ENCODE results near the gene EPAS1.

Gene EPAS1

DNA sequence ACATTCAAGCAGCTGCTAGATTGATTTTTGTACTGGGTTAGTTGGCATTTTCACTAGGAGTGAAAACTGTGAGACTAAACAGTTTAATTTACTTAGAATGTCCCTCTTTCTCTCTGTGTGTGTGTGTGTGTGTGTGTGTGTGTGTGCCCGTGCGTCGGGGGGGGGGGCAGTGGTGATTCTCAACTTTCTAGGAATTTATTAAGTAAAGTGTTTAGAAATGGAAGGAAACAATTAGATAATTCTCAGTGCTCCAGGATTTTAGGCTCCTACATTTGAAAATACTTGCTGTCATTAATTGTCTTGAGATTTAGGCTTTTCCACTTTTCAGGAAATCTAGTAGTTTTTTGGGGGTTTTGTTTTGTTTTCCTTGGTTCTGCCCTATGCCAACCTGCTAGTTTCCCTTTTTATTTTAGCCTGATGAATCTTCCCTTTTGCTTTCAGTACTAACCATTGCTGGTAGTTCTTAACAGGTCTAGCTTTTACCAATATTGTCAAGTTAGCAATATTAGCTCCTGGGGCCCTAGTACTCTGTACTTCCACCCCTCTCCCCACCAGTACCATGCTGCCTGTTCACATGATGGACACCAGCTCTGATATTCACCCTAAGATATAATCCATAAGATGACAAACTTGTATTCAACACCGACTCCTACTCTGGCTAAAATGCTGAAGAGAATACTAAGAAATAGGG lies 4.9 kb downstream of the EPAS1 start:
- no peak for DNase-seq (ENCODE audit: low spot score)

DNA sequence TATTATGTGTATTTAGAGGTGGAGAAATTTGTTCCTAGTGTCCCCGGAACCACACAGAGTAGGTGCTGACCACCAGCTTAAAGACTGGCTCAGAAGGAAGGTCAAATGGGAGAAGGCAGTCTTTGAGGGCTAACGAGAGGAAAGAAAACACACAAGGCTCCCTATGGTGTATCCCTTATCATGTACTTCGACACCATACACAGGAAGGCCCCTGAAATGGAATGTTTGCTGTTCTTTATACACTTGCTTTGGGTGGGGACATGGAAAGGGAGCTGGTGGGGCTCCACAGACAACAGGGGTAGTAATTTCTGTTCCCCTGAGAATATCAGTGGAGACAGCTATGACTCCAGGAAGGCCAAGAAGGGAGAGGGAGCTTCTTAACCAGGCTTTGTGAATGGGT lies 6.0 kb downstream of the EPAS1 start:
- DNase-seq (ENCODE audit: low spot score): no peak

DNA sequence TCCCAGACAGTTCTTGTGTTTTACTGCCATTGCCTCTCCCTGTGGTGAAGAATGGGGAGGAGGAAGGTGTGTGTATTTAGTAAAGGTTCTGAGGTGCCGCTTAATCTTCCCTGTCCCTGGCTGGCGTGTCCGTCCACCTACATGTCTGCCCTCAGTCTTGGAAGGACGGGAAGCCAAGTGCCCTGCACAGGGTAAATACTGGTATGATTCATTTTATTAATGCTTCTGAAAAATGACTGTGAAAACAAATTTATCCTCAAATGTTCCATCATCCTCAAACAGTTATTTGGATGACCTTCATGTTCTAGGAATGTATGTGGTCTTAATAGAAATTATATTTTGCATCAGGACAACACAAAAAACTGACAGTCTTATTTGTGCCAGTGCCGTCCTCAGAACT lies 6.6 kb downstream of the EPAS1 start:
- no peak for DNase-seq (ENCODE audit: low spot score)

DNA sequence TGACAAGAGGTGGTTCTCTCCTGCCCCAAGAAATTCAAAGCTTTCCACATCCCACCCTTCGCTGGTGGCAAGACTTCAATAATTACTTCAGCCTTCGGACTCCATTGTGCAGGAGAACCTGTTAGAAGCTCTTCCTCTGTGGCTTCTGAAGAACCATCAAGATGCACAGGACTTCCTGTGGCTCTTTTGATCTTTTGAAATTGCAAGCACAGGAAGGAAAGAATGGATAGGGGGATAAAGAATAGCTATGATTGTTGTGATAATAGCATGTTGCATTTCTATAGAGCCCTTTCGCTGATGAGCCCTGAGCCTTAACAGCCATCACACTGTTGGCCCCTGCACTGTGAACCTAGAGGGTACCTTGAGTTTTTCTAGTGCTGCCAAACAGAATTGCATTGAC lies 7.4 kb downstream of the EPAS1 start:
- no peak for DNase-seq (ENCODE audit: low spot score)

DNA sequence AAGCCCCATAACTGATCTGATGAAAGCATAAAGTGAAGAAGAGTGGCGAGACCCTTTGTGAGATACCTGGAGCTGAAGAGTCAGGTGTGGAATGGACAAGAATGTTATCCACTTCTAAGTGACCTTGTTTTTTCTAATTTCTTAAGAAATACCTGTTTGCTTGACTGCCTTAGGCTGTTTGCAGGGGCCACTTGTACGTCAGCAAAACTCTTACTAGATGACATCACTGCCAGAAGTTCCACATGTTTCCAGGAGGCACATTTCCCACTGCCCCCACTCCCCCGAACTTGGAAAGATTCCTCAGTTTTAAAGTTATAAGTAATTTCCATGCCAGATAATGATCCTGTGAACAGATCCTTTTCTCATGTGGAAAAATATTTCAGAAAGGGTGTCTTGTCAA lies 8.0 kb downstream of the EPAS1 start:
- no peak for DNase-seq (ENCODE audit: low spot score)

DNA sequence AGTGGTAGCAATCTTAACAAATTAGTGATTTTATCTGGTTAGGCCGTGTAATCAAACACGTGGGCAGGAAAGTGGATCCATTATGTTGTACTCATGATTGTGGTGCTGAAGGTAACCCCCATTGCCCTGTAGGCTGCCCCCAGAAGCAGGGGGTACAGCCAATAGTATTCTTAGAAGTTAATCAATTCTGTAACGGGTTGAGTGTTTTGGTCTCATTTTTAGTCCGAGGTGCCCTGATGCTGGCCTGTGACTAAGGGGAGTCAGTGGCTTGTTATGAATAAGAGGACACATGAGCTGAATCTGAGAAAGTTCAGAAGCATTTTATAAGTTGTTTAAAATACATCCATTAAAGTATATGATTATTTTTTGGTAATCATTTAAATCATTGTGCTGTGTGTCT lies 8.6 kb downstream of the EPAS1 start:
- no peak for DNase-seq (ENCODE audit: low spot score)

DNA sequence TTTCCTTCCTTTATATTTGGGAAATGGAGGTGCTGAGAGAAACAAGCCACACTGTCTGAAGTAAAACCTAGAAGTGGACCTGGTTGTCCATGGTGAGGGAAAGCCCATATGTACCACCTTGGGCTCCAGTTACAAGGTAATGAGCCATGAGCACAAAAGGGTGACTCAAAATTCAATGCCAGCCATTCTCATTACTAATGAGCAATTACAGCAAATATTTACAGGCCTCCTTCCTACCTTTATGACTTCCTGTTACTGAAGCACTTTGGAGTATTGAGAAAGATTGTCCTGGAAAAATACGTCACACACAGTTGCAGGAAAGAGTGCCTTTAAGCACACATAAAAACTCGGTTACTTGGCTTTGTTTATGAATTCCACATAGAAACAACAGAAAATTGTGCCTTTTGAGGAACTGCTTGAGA lies 9.1 kb downstream of the EPAS1 start:
- no peak for DNase-seq (ENCODE audit: low spot score)

DNA sequence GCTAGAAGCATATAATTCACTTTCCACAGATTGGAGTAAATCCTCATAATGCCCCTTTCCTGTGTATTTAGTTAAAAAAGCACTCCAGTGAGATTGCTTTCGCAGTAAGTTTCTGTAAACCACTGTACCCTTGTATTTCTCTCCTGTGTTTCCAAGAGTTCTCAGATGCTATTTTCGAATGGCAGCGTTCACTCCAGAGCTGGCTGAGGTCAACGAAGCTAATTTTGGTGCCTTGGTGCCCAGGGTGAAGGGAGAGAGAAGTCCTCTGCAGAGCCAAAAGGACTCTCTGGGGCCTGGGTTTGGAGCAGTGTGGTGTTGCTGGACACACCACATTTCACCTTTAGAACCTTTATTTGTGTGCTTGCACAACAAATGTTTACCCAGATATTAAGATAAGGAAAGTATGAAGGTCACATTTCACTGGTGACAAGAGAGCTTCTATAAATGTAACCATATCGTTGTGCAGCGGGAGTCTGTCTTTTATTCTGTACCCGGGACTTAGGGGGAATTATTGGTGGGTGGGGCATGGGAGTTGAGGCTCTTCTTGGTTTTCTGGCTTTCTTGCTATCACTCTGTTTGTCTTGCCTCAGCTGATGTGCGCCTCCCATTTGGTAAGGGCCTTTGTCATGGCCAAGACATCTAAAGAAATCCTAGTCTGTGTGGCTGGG lies 9.9 kb downstream of the EPAS1 start:
- DNase-seq (ENCODE audit: low spot score): no peak

DNA sequence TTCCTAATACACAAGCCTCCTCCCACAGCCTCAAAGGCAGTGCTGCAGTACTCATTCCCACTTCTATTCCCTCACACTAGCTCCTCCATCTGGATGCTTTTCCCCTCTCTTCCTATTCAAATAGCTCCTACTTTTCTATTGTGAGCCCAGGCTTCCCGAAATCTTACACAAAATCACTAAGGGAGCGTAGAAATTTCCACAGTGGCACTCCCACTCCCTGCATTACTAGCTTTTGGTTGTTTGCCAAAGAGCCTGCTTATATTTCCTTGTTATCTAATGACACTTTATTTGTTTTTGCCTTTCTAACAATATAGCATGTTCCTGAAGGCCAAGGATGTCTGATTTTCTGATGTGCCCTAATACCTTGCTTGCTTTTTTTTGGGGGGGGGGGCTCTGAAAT lies 10.9 kb downstream of the EPAS1 start:
- peak; percentile 34 for DNase-seq (ENCODE audit: low spot score)

DNA sequence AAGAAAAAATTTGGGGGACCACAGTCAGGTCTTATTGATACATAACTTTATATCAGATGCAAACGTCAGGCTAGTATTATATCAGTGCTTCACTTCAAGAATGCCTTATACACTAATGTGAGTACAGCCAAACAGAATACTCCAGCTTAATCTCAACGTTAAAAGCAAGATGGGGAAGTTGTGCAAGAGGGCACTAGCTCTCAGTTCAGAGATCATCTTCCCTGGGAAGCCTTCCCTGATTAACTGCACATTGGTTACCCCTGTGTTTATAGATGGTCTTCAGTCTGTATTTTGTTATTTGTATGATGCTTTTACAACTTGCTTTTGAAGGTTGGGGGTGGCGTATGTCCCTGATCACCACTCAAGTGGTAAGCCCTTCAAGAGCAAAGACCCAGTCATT lies 11.4 kb downstream of the EPAS1 start:
- no peak for DNase-seq (ENCODE audit: low spot score)

DNA sequence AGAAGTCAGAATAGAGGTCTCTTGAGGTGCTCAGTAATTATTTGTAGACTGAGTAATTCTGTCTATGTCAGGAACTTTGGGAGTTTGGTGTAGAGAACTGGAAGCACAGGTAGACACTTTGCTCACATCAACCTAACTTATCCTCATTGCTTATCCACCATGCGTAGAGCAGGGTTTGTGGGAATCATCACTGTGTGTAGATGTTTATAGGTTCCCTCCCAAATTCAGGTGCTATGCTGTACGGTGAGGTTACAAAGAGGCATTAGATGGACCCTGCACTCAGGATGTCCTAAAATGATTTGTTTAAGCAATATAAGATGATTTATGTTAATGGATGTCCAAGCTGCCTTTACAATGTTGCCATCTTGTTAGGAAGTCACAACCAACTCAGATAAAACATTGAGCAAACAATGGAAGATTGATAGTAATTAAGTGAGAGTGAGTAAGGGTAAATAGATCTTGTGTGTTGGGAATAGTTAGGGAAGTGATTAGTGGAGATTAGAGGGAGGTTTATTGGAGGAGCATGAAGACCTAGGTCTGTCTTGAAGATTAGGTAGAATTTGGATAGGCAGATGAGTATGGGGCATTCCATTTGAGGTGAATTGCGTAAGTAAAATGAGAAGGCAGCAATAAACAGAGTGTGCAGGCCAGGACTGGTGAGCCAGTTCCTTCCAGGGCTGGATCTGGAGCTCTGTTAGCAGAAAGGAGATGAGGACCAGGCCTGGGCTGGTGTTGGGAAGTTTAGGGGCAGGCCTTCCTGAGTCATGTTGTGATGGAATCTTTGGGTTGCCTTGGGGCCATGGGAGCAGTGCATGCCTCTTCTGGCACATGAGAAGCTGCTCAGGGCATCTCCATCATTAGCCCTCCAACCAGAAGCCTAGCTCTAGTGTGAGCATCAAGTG lies 12.1 kb downstream of the EPAS1 start:
- no peak for DNase-seq (ENCODE audit: low spot score)

DNA sequence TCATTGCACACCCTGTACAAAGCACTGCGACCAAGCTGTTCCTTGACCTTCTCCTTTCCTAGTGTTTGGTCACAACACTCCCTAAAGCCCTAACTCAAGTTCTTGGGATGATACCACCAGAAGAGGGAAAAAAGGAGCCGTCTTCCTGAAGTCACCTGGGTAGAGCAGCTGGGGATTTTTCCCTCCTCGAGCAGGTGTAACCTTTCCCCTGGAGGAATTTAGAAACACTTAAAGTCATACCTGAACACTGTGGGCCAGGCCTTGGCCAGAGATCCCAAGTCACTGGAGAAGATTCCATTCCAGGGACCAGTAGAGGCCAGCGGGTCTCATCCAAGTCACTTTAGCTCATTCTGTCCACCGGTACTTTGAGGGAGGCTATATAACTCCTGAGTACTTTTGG lies 13.2 kb downstream of the EPAS1 start:
- DNase-seq (ENCODE audit: low spot score): no peak

DNA sequence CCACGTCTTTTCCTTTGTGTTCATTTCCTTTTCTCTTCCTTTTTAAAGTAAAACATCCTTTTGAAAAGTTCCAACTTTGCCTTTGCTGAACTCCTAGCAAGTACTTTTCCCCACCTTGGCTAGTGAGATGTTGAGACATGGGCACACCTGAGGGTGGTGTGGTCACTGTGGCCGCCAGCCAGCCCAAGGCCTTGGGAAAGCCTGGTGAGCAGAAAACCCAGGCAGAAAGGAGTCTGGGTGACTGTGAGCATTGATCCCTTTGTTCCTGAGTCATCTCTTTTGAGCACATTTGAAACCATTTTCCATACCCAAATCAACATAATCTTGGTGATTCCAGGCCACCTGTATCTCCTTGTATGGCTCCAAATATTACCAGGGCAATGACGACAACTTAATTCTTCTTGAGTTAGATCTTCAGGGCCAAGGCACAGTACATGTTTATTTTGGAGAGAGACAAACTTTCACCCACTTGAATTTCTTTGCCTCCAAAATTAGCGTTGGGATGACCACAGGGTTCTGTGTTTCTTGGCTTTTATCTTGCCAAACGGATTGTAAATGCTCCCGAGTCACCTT lies 14.5 kb downstream of the EPAS1 start:
- no peak for DNase-seq (ENCODE audit: low spot score)

DNA sequence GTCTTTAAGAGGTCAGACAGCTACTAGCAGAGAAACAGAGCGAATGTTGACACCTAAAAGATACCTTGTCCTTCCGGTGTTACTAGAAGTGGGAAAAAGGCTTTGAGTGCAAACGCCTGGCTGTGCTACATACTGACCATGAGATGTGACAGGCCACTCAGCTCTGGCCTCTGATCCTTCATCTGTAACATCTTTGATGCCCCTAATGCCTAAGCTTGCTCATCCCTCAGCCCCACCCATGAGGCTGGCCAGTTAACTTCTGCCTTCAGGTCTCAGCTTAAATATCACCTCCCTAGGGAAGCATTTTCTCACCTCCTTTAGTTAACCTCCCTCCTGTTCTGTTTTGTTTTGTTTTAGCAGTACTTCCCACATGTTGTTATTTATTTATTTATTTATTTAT lies 15.9 kb downstream of the EPAS1 start:
- DNase-seq (ENCODE audit: low spot score): no peak

DNA sequence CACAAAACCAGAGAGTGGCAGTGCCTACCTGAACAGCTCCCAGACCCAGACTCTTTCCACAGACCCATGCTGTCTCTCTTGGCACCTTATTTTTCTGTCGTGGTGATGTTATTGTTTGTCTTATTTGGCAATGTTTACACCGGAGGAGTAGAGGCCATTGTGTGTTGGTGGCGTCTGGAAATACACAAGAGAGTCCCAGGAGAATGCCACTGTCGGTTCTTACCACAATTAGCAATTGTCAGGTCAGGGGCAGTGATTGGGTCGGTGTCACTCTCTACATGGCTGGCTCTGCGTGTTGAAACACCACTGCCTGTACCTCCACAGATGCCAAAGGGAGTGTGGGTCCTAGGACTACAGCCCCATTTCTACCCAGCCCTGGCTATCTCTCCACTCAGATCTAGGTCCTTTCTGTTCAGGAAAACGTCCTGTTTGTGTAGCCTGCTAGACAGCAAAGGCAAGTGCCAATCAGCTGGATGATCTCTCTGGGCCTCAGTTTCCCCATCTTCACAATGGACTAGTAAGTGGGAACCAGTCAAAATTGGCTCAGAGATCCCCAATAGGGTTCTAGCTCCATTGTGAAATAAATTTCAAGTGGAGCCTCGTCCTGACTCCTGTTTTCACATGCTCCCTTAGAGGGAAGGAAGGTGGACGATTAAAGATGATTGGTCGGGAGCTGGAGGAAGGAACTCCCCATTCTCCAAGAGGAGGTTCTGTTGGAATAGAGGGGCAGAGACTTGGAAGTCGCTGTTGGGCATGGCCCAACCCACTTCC lies 17.0 kb downstream of the EPAS1 start:
- DNase-seq (ENCODE audit: low spot score): no peak

DNA sequence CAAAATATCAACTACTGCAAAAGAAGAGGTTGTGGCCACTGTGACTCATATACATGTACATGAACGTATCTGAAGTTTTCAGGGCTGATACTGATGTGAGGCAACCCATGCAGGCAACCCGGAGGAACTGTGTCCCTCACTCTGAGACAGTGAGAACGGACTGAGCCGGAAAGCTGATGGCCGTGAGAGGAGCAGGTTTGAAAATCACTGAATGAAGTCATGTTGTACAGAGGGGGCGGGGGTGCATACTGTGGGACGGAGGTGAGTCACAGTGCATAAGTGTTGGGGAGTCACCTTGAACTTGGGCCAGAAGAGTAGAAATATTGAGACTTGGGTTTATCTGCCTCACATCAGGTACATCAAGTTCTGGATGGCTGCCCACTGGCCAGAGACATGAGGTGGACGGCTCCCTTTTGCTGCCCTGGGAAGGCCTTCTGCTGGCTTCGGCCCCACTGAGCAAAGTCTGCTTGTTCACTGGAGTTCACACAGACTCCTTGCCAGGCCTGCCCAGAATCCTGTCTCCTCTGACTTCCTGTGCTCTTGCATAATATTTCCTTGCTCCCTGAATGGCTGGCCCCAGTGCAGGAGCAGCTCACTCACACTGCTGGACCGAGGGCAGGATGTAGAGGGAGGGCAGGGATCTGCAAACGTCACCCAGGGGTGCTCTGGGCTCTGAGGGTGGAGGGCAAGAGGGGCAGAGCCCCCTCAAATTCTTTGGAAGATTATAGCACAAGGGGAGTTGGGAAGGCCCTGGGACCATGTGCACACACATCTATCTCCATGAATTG lies 18.1 kb downstream of the EPAS1 start:
- peak; percentile 61 for DNase-seq (ENCODE audit: low spot score)

DNA sequence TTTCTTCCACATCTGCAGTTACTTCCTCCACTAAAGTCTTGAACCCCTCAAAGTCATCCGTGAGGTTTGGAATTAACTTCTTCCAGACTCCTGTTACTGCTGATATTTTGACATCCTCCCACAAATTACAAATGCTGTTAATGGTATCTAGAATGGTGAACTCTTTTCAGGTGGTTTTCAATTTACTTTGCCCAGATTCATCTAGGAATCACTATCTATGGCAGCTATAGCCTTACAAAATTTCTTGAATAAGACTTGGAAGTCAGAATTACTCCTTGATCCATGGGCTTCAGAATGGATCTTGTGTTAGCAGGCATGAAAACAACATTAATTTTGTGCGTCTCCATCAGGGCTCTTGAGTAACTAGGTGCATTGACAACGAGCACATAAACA lies 19.9 kb downstream of the EPAS1 start:
- DNase-seq (ENCODE audit: low spot score): no peak

DNA sequence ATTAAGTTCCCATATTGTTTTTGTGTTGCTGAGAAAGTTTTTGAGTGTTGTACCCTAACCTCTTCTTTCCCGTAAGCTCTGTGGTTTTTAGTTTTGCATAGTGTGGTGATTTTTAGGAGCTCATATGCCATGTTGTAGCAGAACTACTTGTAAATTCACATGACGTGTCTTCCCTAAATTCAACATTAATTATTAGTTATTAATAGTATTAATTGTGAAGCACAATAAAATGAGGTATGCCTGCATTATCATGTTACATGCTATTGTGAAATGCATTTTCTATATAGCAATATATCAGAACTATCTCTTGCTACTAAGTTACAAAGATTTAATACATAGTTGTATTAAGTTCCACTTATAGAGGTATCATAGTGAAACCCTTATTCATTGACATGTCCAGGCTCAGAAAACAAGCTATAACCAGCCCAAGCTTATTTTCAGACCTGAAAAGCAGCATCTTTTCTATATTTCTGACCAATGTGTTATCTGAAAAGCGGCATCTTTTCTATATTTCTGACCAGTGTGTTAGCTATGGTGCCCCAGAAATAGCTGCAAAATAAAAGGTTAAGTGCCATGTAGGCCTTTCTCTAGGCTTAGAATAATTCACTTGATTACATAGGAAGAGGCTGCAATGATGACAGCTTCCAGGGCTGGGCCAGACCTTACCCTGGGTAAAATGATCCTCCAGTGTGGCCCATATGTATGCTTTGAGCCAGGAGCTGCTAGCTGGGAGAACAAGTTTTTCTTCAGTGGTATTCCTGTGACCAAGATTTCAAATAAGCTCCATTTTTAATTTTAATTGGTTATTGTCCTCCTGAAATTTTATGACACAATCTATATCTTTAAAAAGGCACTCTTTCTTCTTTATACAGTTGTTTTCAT lies 21.6 kb downstream of the EPAS1 start:
- no peak for DNase-seq (ENCODE audit: low spot score)

DNA sequence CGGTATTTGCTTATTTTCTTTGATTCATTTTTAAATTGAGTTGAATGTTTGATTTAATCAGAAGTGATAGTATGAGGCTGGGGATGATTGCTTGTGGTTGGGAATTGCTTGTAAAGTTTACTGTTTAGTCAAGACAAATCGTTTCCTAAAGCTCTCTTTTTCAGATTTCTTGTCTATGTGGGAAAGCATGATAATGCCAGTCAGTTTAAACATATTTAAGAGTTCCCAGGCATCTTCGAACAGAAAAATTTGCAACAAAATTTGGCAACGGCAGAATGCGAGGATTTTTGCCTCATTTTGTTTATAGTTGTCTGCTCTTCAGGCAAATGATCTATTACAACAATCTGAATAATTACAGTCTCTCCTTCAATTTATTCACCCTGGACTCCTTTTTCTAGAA lies 22.5 kb downstream of the EPAS1 start:
- no peak for DNase-seq (ENCODE audit: low spot score)

DNA sequence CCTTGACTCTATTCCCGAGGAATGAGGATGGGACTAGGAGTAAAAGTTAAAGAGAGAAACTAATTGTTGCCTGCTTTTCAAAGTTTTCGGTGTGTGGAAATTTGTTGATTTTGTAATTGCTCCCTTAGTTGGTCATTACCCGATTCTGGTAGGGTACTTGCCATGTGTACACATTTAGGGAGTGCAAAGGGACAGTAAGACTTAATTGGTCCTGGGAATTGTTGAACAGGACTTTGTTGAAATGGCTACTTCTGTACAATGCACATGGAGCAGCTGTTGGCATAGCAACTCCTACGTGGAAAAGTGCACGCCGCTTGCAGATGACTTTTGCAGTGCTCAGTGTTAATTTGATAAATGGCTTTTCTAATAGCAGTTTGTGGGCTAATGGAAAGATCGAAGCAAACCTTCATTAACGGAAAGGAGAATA lies 22.9 kb downstream of the EPAS1 start:
- DNase-seq (ENCODE audit: low spot score): peak; percentile 29

Data from Ammon's horn (tissue), 1 donor.